Neural cell (in vitro differentiated cells): ENCODE results near the gene TRIM37.

Source experiments
- EP300 ChIP-seq: fragments of 450-650 bp; conservative IDR thresholded peaks from 2 replicates; pipeline ENCODE4 v1.6.1; 2014; ENCODE audit warnings: antibody characterized with exemption, mild to moderate bottlenecking, moderate library complexity; ENCODE audit not compliant: poor library complexity, severe bottlenecking
- EZH2 ChIP-seq: fragments of 200-600, 300-800 bp; shearing (Covaris generic), sonication (generic); IDR thresholded peaks from 2 replicates; pipeline ENCODE4 v1.6.1; 2014; ENCODE audit warnings: antibody characterized with exemption, low read length, borderline replicate concordance, mild to moderate bottlenecking; ENCODE audit not compliant: insufficient read depth, poor library complexity, severe bottlenecking
- MXI1 ChIP-seq: fragments of 450-650 bp; conservative IDR thresholded peaks from 2 replicates; pipeline ENCODE4 v1.6.1; 2014; ENCODE audit warnings: antibody characterized with exemption, mild to moderate bottlenecking; ENCODE audit not compliant: poor library complexity, severe bottlenecking
- POLR2AphosphoS5 ChIP-seq: IDR thresholded peaks from 2 replicates; pipeline ENCODE4 v1.6.1; 2012
- REST ChIP-seq: IDR thresholded peaks from 2 replicates; pipeline ENCODE4 v1.6.1; 2012; ENCODE audit warnings: borderline replicate concordance
- SMC3 ChIP-seq: fragments of 450-650 bp; conservative IDR thresholded peaks from 2 replicates; pipeline ENCODE4 v1.6.1; 2014; ENCODE audit warnings: antibody characterized with exemption, mild to moderate bottlenecking, moderate library complexity; ENCODE audit not compliant: poor library complexity
- TAF1 ChIP-seq: IDR thresholded peaks from 2 replicates; pipeline ENCODE4 v1.6.1; 2012; ENCODE audit warnings: low read depth
- TF ChIP-seq, protein P1 (sequence below): fragments of 450-650 bp; IDR thresholded peaks from 2 replicates; pipeline ENCODE4 v1.5.1; 2014; ENCODE audit warnings: antibody characterized with exemption, mild to moderate bottlenecking, moderate library complexity; ENCODE audit not compliant: poor library complexity, severe bottlenecking

GRCh38 chr17:58995247-58995940 is 111.3 kb downstream of the TRIM37 start:
- TF ChIP-seq, protein P1, sequence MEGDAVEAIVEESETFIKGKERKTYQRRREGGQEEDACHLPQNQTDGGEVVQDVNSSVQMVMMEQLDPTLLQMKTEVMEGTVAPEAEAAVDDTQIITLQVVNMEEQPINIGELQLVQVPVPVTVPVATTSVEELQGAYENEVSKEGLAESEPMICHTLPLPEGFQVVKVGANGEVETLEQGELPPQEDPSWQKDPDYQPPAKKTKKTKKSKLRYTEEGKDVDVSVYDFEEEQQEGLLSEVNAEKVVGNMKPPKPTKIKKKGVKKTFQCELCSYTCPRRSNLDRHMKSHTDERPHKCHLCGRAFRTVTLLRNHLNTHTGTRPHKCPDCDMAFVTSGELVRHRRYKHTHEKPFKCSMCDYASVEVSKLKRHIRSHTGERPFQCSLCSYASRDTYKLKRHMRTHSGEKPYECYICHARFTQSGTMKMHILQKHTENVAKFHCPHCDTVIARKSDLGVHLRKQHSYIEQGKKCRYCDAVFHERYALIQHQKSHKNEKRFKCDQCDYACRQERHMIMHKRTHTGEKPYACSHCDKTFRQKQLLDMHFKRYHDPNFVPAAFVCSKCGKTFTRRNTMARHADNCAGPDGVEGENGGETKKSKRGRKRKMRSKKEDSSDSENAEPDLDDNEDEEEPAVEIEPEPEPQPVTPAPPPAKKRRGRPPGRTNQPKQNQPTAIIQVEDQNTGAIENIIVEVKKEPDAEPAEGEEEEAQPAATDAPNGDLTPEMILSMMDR: no peak
- no peak for TF ChIP-seq MXI1
- TF ChIP-seq POLR2AphosphoS5: no peak
- no peak for TF ChIP-seq EZH2
- TF ChIP-seq EP300: no peak
- no peak for TF ChIP-seq REST
- TF ChIP-seq TAF1: no peak
- no peak for TF ChIP-seq SMC3
